GM18517 (cell line): ENCODE measurements around the gene INPP5F.
"Not testable (repeated sequence)": the region's sequence is repeated elsewhere in the genome, so short reads cannot be mapped to it uniquely, and the experiment has no call there.

ENCODE experiments used
- ATAC-seq: cut with Tn5 transposase; IDR thresholded peaks from one replicate; pipeline ENCODE4 v1.9.1; 2021; ENCODE audit warnings: mild to moderate bottlenecking, moderate library complexity; ENCODE audit not compliant: unreplicated experiment

The INPP5F gene

DNA sequence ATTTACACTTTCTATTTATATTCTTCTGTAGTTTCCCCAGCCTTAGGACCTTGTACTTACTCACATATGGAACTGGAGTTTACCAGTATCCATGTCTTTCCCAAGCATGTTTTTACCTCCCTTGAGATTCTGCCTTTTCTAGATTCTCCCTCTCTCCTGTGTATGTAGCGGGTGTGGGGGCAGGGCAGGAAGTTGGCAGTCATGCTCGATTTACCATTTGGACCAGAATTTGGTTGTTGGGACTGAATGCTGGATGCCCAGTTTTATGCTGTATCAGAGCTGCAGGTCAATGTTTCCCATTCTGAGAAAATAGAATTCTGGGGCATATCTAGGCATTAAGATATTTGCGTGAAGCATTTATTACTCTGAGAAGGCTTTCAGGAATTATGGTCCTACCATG lies 14.2 kb downstream of the INPP5F start:
- no peak for ATAC-seq

DNA sequence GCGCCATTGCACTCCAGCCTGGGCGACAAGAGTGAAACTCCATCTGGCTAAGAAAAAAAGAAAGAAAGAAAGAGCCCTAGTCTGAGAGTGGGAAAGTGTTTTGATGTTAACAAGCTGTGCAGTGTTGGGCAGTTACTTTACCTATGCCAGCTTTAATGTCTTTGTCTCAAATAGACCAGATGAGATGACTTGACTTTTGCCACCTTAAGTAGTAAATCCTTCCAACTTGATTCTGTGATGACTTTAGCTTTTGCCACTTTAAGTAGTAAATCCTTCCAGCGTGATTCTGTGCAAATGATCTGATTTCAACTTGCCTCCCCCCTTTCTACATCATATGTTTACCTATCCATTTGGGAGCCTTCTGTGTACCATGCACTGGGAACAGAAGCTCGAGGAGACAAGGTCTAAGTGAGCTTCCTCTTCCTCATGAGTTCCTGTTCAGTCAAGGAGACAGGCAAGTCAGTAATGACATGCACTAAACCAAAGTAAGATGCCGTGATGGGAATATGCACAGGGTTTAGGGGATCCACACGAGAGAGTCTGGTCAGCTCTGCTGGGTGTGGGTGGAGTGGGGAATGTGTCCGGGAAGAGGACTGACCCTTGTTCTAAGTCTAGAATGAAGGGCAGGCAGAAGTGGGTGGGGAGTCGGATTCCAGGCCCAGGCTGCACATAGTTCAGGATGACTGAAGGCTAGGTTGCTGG lies 17.2 kb downstream of the INPP5F start:
- no peak for ATAC-seq

DNA sequence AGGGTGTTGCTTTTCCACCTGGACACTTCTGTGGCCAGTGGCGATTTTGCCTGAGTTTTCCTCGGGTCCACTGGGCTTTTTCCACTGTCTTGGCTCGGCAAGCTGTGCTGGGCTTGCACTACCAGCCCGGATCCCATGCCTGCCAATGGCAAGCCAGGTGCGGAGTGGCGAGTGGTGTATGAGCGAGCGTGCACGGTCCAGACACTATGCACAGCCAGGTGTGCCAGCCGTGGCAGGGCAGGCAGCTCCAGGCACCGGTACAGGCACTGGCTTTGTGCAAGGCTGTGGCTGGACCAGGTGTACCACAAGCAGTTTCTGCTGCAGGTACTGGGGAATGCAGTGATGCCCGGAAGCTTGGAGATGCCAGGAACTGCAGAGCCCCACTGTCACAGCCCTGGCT lies 22.1 kb downstream of the INPP5F start:
- no peak for ATAC-seq

DNA sequence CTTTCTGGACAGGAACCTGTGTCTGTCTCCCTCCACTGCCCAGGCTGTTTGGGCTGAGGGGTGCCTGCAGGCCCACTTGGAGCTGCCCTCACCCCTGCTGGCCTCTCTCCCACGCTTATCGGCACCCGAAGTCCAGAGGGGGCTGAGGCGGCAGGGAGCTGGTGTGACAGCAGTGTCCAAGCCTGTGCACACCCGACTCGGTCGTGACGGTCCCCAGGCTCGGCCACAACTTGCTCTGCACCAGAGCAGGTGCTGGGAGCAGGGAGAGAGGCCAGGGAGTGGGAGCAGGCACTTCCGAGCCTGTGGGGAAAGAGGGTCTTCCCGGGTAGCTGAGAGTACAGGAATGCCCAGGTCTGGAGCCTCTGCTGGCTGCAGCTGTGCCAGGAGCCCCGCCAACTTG lies 23.0 kb downstream of the INPP5F start:
- no peak for ATAC-seq

DNA sequence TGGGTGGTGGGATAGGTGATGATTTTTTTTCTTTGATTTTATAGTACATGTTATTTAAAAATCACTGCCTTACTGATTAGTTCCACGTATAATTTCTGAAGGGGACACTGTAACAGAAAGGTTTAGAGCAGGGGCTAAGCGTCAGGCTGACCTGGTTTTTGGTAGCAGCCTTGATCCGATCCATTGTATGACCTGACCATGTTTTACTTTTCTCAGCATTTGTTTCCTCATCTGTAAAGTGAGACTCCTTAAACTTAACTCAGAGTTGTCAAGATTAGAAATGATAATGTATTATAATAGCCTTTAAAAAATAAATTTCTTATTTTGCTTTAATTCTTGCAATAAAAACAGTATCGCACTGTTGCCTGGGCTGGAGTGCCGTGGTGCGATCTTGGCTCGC lies 23.6 kb downstream of the INPP5F start:
- ATAC-seq: no peak

DNA sequence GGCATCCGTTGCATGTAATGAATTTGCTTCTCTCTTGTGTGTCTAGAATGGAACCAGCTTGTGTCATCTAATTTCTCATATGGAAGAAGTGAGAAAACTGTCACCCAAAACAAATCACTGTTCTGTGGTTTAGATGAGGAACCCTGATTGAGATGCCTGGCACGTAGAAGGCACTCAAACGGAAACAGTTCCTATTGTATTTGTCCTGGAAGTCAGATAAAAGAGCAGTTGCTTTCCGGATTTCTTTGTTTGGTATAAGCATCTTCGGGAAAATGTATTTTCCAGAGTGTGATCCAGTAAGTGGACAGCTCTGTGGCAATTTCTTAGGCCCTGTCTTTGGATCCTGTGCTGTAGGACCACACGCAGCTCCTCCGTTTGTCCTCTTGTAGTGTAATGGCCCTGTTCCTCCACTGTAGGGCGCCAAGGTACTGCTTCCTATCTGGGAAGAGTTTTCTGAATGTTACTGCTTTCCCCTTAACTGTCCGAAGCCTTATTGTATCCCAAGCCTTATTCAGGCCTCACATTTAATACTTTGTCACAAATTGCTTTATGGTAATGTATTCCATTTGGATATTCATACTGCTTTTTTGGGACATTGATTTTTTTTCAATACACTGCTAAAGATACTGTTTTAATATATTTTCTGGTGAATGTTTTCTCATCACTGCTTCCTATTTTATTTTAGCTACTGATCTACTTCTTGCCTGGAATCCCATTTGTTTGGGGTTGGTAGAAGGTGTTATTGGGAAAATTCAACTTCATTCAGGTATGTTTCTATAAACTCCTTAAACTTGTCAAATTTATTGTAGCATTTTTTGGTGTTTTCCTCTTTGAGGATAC lies 24.8 kb downstream of the INPP5F start:
- peak; percentile 60 for ATAC-seq

DNA sequence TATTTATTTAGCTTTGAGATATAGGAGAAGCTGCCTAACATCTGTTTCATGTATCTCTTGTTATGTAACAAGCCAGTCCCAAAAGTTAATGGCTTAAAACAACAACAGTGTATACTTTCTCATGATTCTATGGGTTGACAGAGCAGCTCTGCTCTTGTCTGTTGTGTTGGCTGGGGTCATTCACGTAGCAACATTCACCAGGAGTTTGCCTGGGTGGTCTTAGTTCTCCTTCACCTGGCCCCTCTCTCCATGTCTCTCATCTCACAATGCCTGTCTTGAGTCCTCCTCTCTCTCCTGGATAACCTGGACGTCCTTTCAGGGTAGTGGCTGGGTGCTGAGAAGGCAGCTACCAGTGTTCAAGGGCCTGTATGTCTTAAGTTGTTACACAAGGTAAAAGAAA lies 27.5 kb downstream of the INPP5F start:
- no peak for ATAC-seq

DNA sequence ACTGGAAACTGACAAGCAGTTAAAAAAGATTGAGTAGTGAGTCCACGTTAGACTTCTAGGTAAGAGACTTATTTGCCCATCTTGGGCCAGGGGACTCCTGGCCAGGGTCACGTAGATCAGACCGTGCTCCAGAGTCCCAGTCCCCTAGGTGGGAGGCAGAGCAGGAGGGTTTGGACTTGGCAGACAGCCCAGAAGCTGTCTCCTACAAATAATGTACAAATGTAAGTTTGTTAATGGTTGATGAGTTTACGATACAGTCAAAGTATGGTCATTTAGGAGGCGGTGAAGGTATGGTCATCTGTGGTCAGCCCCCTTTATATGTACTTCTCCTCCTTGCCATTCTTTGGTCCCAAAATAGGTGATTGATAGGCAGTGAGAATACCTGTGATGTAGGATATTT lies 28.2 kb downstream of the INPP5F start:
- ATAC-seq: no peak

DNA sequence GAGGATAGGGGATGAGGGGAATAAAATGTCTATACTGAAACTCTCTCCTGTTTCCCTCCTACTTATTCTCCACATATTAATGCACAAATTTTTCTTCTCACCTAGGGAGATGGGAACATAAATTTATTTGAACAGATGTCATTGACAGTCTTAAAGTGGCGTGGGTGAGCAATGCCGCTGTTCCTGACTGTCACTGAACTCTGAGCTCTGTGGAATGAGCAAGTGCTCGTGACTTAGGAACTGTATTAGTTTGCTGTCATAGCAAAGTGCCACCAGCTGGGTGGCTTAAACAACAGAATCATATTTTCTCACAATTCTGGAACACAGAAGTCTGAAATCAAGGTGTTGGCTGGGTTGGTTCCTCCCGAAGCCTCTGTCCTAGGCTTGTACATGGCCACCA lies 29.1 kb downstream of the INPP5F start:
- no peak for ATAC-seq

DNA sequence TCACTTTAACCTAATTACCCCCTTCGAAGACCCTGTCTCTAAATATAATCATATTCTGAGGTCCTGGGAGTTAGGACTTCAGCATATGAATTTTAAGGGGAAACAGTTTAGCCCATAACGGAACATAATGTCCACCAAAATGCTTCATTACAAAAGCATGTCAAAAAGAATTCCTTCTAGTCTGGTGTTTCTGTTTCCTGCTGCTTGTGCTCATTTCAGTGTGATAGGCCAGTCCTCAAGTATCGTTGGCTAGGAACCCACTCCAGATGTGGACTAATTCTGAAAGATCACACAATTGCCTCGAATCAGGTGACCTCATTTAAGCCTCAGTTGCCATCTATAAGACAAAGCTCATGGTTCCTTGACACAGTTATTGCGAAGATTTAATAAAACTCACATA lies 29.6 kb downstream of the INPP5F start:
- ATAC-seq: no peak

DNA sequence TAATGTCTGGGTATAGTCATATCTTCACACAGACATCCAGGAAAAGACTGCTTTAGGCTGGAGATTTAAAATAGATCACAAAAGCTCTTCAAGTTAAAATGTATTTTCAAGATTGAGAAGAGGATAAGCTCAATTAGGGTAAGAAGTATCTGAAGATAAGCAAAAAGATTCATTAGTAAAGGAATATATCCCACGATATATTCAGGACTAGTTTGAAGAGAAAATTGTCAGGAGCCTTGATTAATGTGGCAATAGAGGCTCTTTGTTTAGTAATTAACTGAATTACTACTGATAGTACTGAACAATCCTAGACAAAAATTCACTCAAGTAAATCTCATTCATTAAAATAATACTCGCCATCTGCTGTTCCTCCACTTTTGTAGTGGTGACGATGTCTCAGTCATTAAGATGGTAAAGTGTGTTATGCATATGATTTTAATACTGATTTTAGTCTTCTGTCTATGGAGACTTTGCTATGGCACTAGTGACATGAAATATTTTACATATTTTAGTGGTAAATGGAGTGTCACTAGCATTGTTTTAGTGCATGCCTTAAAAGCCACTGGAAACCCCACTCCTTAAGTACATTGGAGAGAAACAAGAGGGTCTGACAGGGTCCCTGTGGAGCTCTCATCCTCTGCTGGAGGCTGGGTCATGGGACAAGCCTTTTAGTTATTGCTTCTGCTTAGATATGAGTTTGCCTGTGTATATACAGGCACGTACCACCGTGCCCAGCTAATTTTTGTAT lies 32.8 kb downstream of the INPP5F start:
- ATAC-seq: no peak

DNA sequence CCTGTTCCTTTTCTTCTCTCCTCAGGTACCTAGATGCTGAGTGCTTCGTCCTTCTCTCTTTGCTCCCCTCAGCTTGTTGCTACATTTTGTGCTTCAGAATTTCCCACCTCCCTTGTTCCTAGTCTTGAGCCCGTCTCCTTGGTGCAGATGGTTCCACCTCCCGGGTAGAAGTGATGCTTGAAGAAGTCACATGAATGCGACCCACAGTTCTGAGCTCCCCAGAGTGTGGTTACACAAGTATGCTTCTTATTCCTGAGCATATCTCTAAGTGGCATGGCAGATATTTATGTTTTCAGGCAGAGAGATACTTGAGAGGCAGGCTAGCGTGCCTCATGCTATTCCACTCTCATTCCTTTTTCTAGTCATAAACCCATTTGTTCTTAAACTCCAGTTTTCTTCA lies 34.0 kb downstream of the INPP5F start:
- ATAC-seq: no peak

DNA sequence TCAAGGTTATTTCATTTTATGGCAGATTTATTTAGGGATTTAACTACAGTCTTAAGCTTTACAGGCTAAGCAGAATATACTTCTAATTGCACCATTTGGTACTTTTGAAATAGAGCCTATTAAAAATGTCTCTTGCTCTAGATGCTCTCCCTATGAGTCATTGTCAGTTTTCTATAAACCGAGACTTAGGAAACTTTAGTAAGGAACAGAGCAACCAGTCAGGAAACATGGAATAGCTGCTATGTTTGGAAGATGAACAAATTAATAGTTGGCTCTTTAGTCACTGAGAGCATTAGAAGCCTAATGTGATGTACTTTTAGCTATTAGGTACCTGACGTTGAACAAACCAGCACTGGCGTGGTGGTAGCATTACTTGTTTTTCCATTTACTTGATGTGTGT lies 35.3 kb downstream of the INPP5F start:
- no peak for ATAC-seq

DNA sequence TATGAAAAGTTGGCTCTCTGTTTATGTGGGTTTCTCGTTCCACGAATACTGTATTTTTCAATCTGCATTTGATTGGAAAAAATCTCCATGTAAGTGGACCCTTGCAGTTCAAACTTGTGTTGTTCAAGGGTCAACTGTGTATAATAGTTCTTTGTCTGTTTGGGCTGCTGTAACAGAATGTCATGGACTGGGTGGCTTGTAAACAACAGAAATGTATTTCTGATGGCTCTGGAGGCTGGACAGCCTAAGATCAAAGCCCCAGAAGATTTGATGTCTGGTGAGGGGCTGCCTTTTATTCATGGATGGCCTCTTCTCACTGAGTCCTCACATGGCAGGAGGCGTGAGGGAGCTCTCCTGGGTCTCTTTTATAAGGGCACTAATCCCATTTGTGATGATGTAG lies 36.2 kb downstream of the INPP5F start:
- ATAC-seq: no peak

DNA sequence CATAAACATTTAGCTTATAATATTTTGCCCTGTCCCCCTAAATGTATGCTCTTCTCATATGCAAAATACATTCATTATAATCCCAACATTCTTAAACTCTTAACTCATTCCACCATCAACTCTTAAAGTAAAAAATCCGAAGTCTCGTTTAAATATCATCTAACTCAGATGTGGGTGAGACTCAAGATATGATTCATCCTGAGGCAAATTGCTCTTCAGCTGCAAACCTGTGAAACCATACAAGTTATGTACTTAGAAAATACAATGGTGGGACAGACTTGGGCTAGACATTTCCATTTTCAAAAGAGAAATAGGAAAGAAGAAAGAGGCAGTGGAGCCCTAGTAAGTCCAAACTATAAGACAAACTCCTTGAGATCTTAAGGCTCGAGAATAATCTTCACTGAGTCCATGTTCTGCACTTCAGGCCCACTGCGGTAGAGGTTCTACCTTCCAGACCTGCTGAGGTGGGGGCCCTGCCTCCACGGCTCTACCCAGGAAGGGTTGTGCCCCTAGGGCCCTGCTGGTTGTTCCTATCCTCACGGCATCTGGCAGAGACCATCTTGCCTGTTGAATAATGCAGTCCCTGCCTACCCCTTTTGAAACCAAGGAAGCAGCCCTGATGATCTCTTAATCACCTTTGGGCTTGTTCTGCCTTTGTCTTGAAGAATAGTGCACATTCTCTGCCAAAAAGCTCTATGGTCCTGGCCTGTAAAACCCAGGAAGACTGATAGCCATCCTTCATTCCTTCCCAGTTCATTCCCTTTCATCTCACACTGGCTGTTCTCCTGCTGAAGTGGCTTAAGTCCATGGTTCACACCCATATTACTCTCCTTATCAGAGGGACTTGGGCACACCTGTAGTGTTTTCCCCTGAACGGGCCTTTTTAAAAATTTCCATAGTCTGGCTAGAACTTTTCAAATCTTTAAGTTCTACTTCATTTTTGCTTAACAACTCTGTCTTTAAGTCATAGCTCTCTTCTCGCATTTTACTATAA lies 37.3 kb downstream of the INPP5F start:
- no peak for ATAC-seq

DNA sequence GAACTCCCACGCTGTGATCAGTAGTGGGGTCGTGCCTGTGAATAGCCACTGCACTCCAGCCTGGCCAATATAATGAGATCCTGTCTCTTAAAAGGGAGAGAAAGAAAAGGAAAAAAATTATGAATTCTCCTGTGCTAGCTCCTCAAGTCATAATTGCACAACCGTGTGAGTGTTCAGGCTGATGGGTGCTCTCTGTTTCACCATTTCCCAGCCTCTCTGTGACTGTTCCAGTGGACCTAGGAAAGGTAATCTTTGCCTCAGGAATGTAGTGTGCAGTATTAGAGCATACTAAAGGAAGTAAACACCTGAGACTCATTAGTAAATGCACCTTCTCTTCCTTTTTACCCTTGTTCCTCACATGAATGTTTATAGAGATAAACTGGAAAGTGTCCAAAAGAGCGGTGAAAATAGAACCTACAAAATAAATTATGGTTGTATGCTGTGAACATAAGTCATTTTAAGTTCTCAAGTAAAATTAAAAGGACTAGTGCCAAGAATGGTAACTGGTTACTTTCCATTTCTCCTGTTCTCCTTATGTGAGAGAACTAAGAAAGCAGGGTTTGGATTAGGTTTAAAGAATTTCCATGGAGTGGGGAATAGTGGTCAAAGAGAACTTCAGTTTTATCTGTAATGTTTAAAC lies 42.7 kb downstream of the INPP5F start:
- no peak for ATAC-seq

DNA sequence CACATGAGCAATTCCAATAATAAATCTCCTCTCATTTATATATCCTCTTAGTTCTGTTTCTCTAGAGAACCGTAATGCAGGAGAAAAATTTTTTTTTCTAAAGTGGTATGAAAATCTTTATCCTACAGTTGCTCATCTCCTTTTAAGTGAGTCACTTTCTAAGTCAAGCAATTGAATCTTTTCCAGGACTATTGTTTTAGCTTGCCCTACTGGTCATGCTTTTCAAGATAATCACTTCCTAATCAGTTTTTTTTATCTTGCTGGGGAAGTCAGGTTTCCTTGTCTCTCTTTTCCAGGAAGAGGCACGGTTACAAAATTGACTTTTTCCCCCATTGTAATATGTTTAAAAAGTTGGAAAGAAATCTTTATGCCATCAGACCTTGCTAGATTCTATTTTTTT lies 44.0 kb downstream of the INPP5F start:
- no peak for ATAC-seq

DNA sequence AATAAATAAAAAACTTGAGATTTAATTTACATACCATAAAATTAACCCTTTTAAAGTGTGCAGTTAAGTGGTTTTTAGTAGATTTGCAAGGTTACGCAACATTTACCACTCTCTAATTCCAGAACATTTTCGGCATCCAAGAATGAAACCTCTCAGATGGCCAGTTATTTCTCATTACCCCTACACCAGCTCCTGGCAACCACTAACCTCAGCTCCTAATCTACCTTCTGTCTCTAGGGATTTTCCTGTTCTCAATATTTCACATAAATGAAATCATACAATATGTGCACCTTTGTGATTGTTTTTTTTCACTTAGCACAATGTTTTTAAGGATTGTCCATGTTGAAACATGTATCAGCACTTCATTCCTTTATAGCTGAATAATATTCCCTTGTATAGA lies 45.1 kb downstream of the INPP5F start:
- ATAC-seq: no peak

DNA sequence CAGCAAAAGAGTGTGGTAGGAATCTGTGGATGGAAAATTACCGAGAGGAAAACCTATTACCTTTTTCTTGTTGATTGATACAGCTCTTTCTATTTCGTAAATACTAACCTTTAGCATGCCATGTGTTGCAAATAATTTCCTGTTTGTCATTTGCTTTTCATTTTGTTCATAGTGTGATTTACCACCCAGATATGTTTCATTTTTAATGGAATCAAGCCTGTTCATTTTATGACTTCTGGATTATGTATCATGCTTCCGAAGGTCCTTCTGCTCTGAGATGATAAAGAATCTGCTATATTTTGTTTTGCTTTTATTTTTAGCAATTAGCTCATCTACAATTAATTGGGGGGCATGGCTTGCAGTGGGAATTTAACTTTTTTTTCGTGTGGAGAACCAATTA lies 46.5 kb downstream of the INPP5F start:
- ATAC-seq: no peak

DNA sequence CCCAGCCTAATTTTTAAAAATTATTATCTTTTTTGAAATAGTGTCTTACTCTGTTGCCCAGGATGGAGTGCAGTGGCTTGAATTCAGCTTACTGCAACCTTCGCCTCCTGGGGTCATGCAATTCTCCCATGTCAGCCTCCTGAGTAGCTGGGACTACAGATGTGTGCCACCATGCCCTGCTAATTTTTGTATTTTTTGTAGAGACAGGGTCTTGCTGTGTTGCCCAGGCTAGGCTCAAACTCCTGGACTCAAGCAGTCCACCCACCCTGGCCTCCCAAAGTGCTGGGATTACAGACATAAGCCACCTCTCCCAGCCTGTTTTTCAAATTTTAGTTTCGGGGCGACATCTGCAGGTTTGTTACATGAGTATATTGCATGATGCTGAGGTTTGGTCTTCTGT lies 47.2 kb downstream of the INPP5F start:
- not testable (repeated sequence) for ATAC-seq
